Breast epithelium (tissue), 4 donors: ENCODE results near the gene PPP3CB. TPM values are rescaled to one million over a fixed set of nuclear protein-coding genes. Genes with fewer than 3 reads are reported as not detected.

ENCODE experiments used
- DNase-seq, 2 donors: peaks; one replicate each; pipeline ENCODE4 v3.0.0-alpha.2; 2019; ENCODE audit warnings: low spot score in 2 of 2
- H3K27ac ChIP-seq, 2 donors: fragments of 200-600 bp; sonication (generic) in 1 of 2; one replicate each; pipeline ENCODE4 v1.5.1; 2016 to 2019; ENCODE audit warnings: mild to moderate bottlenecking in 1 of 2
- H3K27me3 ChIP-seq, 2 donors: fragments of 200-600 bp; sonication (generic) in 1 of 2; one replicate each; pipeline versions ENCODE4 v1.5.1 to v1.6.0; 2017 to 2019; ENCODE audit warnings: control low read depth in 1 of 2, mild to moderate bottlenecking in 1 of 2
- H3K36me3 ChIP-seq: fragments of 200-600 bp; one replicate; pipeline ENCODE4 v1.5.1; 2019
- H3K4me1 ChIP-seq, 2 donors: fragments of 200-600 bp; sonication (generic); one replicate each; pipeline ENCODE4 v1.5.1; 2016 to 2019; ENCODE audit warnings: control low read depth in 1 of 2
- H3K4me3 ChIP-seq, 3 donors: fragments of 200-600 bp; sonication (generic); 1 replicate in 2 of 3; 2 replicates in 1 of 3; pipeline ENCODE4 v1.5.1; 2016 to 2019; ENCODE audit warnings: mild to moderate bottlenecking in 3 of 3, moderate library complexity in 2 of 3
- H3K9me3 ChIP-seq, 2 donors: fragments of 200-600 bp; sonication (generic) in 1 of 2; one replicate each; pipeline ENCODE4 v1.5.1; 2016 to 2019; ENCODE audit warnings: control low read depth in 1 of 2
- POLR2A ChIP-seq: fragments of 450-650 bp; IDR thresholded peaks from one replicate; pipeline ENCODE4 v1.6.1; 2016; ENCODE audit warnings: antibody characterized with exemption, mild to moderate bottlenecking, moderate library complexity
- POLR2AphosphoS5 ChIP-seq, 3 donors: sonication (generic); formaldehyde crosslinking; IDR thresholded peaks; one replicate each; pipeline ENCODE4 v1.6.1; 2017; ENCODE audit warnings: antibody characterized with exemption in 3 of 3
- intact Hi-C: fragments of 100-400 bp; cut with DNase I; formaldehyde crosslinking; loops from one replicate; pipeline ENCODE4 v1.15.1; 2023; ENCODE audit warnings: low total_unique reads
- total RNA-seq, 3 donors: library from RNA; depleted of rRNA; stranded (reverse); fragments of >200 nt; gene quantifications; one replicate each; pipeline ENCODE4 v1.1.0, GENCODE V29; 2016
- TF ChIP-seq, protein P1 (sequence below), 3 donors: fragments of 450-650 bp; IDR thresholded peaks; one replicate each; pipeline ENCODE4 v1.5.1; 2016 to 2017; ENCODE audit warnings: antibody characterized with exemption in 3 of 3, mild to moderate bottlenecking in 3 of 3, moderate library complexity in 3 of 3

The PPP3CB gene
- total RNA-seq, 3 donors from 2014 or later, result 42.0 to 79.0 (median 49.5) TPM

DNA sequence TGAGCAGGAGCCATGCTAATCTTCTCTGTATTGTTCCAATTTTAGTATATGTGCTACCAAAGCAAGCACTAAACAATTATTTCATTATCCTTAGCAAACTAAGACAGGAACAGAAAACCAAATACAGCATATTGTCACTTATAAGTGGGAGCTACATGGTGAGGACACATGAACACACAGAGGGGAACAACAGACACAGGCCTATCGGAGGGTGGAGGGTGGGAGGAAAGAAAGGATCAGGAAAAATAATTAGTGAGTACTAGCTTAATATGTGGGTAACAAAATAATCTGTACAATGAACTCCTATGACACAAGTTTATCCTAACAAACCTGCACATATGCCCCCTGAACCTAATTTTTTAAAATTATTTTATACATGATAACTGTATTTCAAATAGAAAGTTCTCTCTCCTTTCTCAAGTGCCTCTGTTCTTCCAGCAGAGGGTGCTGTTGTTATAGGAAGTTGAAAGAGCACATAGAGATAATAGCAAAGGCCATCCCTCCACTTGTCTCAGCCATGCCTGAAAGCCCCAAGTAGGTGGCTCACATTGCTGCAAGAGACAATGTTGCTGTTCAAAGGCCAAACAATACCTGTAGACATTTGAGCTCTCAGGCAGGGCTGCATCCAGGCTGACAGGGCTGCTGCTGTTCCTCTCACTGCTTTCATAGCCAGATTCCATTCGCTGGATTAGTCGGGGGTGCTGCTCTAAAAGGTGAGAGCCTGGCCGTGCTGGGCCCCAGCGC is 33.4 kb upstream of the PPP3CB start:
- intact Hi-C loops, result loop anchor here (2.0 kb wide), 1 partner anchor 116 kb away; no protein-coding TSS in a partner anchor
- H3K9me3 ChIP-seq, result no peaks in the 10 kb centered on the region
- no peak overlapping the region for H3K4me3 ChIP-seq
- TF ChIP-seq, protein P1, sequence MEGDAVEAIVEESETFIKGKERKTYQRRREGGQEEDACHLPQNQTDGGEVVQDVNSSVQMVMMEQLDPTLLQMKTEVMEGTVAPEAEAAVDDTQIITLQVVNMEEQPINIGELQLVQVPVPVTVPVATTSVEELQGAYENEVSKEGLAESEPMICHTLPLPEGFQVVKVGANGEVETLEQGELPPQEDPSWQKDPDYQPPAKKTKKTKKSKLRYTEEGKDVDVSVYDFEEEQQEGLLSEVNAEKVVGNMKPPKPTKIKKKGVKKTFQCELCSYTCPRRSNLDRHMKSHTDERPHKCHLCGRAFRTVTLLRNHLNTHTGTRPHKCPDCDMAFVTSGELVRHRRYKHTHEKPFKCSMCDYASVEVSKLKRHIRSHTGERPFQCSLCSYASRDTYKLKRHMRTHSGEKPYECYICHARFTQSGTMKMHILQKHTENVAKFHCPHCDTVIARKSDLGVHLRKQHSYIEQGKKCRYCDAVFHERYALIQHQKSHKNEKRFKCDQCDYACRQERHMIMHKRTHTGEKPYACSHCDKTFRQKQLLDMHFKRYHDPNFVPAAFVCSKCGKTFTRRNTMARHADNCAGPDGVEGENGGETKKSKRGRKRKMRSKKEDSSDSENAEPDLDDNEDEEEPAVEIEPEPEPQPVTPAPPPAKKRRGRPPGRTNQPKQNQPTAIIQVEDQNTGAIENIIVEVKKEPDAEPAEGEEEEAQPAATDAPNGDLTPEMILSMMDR (IDR thresholded peaks at IDR 0.05), result peak; percentile 69 to 89 (median 84)
- TF ChIP-seq POLR2AphosphoS5 (IDR thresholded peaks at IDR 0.05) (peak in 1 of 3 donors; percentile 38), POLR2A (no peak)
- H3K27ac ChIP-seq, result no peak overlapping the region
- no peaks in the 10 kb centered on the region for H3K36me3 ChIP-seq
- peak in 1 of 2 donors; percentile 30 for DNase-seq
- no peaks in the 10 kb centered on the region for H3K27me3 ChIP-seq
- H3K4me1 ChIP-seq, result no peaks in the 10 kb centered on the region

DNA sequence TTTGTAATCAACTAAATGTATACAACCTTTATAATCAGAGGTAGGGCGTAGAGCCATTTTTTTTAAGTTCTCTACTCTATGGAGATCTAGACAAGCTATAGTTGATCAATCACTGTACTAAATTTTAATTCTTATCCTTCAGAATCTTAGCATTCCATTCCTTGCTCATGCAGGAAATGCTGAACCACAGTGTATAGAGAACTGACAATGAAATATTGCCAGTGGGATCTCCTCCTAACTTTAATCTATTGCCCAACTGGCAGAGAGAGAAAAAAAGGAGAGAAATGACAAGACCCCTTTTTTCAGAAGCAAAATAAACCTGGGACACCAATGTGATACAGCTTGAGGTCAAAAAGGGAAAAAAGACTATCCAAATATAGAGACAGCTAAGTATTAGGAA is 26.4 kb upstream of the PPP3CB start:
- Histone ChIP-seq H3K27ac (no peak overlapping the region), H3K4me1 (no peaks in the 10 kb centered on the region), H3K4me3 (no peak overlapping the region), H3K36me3 (peaks cover 7% of the 10 kb centered on the region), H3K27me3 (no peaks in the 10 kb centered on the region), H3K9me3 (no peaks in the 10 kb centered on the region)
- no peak for TF ChIP-seq POLR2A
- TF ChIP-seq, protein P1 (IDR thresholded peaks at IDR 0.05), result no peak
- no peak for TF ChIP-seq POLR2AphosphoS5 (IDR thresholded peaks at IDR 0.05)
- intact Hi-C loops, result no loop called here
- DNase-seq, result no peak

DNA sequence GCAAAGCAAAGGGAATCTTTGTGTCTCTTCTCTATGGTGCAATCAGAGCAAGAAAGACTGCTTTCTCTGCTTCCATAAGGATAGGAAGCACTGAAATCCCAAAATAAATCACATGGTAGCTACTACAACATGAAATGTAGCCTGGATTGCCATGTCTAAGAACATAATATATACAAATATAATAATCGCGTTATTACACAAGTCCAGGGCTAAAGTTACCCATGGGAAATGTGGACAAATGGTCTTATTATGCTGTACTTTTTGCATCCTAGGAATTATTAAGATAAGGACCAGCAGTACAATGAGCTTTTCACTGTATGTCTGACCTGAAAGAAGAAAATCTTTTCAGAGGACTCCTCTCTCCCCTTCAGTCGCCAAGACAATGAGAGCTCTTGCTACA is 23.5 kb upstream of the PPP3CB start:
- intact Hi-C loops, result no loop called here
- Histone ChIP-seq H3K4me3 (no peak overlapping the region), H3K4me1 (no peaks in the 10 kb centered on the region), H3K27ac (no peak overlapping the region), H3K36me3 (peaks cover 7% of the 10 kb centered on the region), H3K27me3 (no peaks in the 10 kb centered on the region), H3K9me3 (no peaks in the 10 kb centered on the region)
- TF ChIP-seq POLR2A, result no peak
- TF ChIP-seq, protein P1 (IDR thresholded peaks at IDR 0.05), result no peak
- TF ChIP-seq POLR2AphosphoS5 (IDR thresholded peaks at IDR 0.05), result no peak
- no peak for DNase-seq

DNA sequence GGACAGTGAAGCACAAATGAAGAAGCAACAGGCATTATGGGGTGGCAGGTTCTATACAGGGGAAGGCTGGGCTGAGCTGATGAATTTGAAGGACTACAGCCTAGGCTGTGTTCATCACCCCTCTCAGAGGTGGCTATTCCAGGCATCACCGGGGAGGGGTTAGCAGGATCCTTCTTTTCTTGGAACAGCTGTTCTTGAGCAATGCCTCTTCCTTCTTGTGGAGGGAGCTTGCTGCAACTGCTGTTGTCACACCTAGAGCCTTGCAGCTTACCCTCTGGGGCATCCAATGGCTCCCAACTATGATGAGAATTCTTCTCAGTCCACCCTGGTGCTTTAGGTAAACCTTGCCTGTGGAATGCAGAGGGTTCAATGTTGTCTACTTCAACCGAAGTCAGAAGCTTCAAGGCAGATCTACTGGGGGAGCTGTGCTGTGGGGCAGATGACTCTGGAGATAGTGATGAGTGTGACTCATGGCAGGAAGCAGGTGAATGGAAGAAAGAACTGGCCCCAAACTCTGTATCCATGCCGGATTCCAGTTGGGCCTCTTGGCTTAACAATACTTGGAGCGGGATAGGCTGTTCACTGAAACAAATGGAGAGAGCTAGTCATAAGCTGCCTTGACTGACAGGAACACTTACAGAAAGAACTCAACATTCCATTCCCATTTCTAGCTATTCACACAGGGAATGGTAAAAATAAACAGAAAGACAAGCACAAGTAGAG is 21.5 kb upstream of the PPP3CB start:
- peaks cover 7% of the 10 kb centered on the region for H3K36me3 ChIP-seq
- TF ChIP-seq POLR2A (no peak), POLR2AphosphoS5 (IDR thresholded peaks at IDR 0.05) (no peak)
- TF ChIP-seq, protein P1 (IDR thresholded peaks at IDR 0.05), result no peak

DNA sequence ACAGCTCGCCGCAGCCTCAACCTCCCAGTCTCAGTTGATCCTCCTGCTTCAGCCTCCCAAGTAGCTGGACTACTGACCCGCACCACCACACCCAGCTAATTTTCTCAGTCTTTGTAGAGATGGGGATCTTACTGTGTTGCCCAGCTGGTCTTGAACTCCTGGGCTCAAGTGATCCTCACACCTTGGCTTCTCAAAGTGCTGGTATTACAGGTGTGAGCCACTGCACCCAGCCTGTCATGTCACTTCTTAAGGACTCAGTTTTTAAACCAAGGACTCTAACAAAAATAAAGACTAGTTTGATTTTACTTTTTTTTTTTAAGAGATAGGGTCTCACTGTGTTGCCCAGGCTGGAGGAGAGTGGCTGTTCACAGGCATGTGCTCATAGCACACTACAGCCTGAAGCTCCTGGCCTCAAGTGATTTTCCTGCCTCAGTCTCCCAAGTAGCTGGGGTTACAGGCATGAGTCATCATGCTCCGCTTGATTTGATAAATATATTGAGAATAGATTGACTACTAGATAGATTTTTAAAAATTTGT is 16.5 kb upstream of the PPP3CB start:
- Histone ChIP-seq H3K4me3 (no peak overlapping the region), H3K36me3 (no peaks in the 10 kb centered on the region), H3K27ac (no peak overlapping the region), H3K9me3 (no peaks in the 10 kb centered on the region), H3K27me3 (no peaks in the 10 kb centered on the region), H3K4me1 (no peaks in the 10 kb centered on the region)
- DNase-seq, result no peak
- TF ChIP-seq POLR2AphosphoS5 (IDR thresholded peaks at IDR 0.05), result no peak
- TF ChIP-seq POLR2A, result no peak
- TF ChIP-seq, protein P1 (IDR thresholded peaks at IDR 0.05), result no peak
- intact Hi-C loops, result no loop called here

More for the DNA sequence above, 21.5 kb upstream of the PPP3CB start:
- Histone ChIP-seq H3K9me3 (no peaks in the 10 kb centered on the region), H3K4me3 (no peak overlapping the region), H3K27ac (no peak overlapping the region), H3K27me3 (no peaks in the 10 kb centered on the region), H3K4me1 (no peaks in the 10 kb centered on the region)
- DNase-seq, result no peak
- intact Hi-C loops, result no loop called here
